Prostate gland (tissue), 2 donors: ENCODE data around the gene RAB12.

Experiments used
- POLR2A ChIP-seq: fragments of 450-650 bp; IDR thresholded peaks from one replicate; pipeline ENCODE4 v1.6.1; 2016; ENCODE audit warnings: antibody characterized with exemption, mild to moderate bottlenecking
- POLR2AphosphoS5 ChIP-seq: sonication (generic); formaldehyde crosslinking; IDR thresholded peaks from one replicate; pipeline ENCODE4 v1.6.1; 2017; ENCODE audit warnings: antibody characterized with exemption
- TF ChIP-seq, protein P1 (sequence below), 4 experiments: fragments of 200-600 bp in 2 of 4; fragments of 450-650 bp in 2 of 4; sonication (generic) in 2 of 4; IDR thresholded peaks; 1 replicate in 3 of 4; 2 replicates in 1 of 4; pipeline ENCODE4 v1.5.1; 2016 to 2019; ENCODE audit warnings: antibody characterized with exemption in 4 of 4, mild to moderate bottlenecking in 2 of 4, moderate library complexity in 2 of 4

- TF ChIP-seq, protein P1, sequence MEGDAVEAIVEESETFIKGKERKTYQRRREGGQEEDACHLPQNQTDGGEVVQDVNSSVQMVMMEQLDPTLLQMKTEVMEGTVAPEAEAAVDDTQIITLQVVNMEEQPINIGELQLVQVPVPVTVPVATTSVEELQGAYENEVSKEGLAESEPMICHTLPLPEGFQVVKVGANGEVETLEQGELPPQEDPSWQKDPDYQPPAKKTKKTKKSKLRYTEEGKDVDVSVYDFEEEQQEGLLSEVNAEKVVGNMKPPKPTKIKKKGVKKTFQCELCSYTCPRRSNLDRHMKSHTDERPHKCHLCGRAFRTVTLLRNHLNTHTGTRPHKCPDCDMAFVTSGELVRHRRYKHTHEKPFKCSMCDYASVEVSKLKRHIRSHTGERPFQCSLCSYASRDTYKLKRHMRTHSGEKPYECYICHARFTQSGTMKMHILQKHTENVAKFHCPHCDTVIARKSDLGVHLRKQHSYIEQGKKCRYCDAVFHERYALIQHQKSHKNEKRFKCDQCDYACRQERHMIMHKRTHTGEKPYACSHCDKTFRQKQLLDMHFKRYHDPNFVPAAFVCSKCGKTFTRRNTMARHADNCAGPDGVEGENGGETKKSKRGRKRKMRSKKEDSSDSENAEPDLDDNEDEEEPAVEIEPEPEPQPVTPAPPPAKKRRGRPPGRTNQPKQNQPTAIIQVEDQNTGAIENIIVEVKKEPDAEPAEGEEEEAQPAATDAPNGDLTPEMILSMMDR (IDR thresholded peaks at IDR 0.05), result no peak
- TF ChIP-seq POLR2A (no peak), POLR2AphosphoS5 (no peak)
Measured at GRCh38 chr18:8635087-8635486, 25.9 kb downstream of the RAB12 start.
